Measurements from ENCODE around the gene CBFA2T2.

The CBFA2T2 gene

DNA sequence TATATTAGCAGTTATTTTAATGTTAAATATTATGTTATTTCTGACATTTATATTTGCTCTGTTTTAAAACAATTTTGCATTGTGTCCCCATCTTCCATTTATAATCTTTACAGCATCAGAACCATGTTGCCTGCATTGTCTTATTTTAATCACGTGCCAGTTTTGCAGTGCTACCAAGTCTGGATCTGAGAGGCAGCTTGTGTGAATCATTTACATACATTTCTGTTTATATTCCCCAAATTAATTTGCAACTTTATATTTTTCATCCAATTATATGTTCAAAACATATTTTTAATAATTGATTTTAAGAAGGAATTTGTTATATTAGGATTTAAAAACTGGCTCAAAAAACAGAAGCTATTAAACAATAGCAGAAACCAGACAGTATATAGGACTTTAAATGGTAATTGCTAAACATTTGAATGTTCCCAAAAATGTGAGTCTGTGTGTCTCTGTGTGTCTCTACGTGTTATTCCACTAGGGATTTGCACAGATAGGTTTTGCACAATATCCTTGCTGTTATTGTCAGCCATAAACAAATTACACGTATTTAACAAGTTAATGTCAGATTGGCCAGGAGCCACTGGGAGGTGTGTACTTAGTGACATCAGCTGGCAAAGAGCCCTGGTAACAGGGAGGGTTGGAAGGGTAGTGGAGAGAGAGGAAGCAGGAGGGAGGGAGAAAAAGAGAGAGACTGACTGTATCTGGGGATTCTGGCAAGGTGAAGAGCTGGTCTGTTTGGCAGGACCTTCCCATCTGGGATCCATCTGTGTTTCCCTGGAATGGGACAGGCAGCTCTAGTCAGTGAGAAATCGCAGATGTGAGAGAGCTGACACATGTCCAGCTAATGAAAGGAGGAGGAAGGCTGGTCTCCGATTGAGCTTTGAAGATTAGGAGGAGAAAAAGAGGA, 72.1 kb downstream of the CBFA2T2 start:
- H3K36me3 ChIP-seq = peaks cover 12% of the 10 kb centered on the region
- H3K9me3 ChIP-seq (ENCODE audit: severe bottlenecking) = no peaks in the 10 kb centered on the region
- H3K27me3 ChIP-seq (ENCODE audit: insufficient read depth, low read depth, severe bottlenecking) = no peaks in the 10 kb centered on the region
- TF ChIP-seq, protein P1, sequence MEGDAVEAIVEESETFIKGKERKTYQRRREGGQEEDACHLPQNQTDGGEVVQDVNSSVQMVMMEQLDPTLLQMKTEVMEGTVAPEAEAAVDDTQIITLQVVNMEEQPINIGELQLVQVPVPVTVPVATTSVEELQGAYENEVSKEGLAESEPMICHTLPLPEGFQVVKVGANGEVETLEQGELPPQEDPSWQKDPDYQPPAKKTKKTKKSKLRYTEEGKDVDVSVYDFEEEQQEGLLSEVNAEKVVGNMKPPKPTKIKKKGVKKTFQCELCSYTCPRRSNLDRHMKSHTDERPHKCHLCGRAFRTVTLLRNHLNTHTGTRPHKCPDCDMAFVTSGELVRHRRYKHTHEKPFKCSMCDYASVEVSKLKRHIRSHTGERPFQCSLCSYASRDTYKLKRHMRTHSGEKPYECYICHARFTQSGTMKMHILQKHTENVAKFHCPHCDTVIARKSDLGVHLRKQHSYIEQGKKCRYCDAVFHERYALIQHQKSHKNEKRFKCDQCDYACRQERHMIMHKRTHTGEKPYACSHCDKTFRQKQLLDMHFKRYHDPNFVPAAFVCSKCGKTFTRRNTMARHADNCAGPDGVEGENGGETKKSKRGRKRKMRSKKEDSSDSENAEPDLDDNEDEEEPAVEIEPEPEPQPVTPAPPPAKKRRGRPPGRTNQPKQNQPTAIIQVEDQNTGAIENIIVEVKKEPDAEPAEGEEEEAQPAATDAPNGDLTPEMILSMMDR (IDR thresholded peaks at IDR 0.05; ENCODE audit: low read depth, low read length) = no peak
- no peak overlapping the region for H3K4me3 ChIP-seq (ENCODE audit: low read depth, low read length)
- DNase-seq = peak; percentile 58
- peak overlapping the region; percentile 3 for H3K27ac ChIP-seq

DNA sequence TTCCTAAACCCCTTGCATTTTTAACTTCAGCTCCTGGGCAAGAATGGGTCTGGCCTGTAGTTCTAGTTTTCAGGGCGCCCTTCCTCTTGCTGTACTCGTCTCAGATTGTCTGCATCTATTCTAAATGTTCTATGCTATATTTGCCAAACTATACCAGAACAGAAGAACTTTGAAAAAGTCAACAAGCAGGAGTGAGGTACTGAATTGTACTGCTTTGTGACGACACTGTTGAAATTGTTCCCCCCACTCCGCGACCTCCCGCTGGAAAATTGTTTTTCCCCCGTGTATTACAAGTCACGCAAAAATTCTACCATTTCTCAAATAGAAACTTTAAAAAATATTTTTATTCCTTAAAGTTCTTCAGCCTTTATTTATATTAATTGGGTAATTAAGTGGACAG, 73.9 kb downstream of the CBFA2T2 start:
- peaks cover 3% of the 10 kb centered on the region for H3K36me3 ChIP-seq
- TF ChIP-seq, protein P1 (IDR thresholded peaks at IDR 0.05; ENCODE audit: low read depth, low read length) = no peak
- no peak for DNase-seq
- no peaks in the 10 kb centered on the region for H3K9me3 ChIP-seq (ENCODE audit: severe bottlenecking)
- H3K4me3 ChIP-seq (ENCODE audit: low read depth, low read length) = no peak overlapping the region
- H3K27me3 ChIP-seq (ENCODE audit: insufficient read depth, low read depth, severe bottlenecking) = no peaks in the 10 kb centered on the region
- H3K27ac ChIP-seq = no peak overlapping the region

DNA sequence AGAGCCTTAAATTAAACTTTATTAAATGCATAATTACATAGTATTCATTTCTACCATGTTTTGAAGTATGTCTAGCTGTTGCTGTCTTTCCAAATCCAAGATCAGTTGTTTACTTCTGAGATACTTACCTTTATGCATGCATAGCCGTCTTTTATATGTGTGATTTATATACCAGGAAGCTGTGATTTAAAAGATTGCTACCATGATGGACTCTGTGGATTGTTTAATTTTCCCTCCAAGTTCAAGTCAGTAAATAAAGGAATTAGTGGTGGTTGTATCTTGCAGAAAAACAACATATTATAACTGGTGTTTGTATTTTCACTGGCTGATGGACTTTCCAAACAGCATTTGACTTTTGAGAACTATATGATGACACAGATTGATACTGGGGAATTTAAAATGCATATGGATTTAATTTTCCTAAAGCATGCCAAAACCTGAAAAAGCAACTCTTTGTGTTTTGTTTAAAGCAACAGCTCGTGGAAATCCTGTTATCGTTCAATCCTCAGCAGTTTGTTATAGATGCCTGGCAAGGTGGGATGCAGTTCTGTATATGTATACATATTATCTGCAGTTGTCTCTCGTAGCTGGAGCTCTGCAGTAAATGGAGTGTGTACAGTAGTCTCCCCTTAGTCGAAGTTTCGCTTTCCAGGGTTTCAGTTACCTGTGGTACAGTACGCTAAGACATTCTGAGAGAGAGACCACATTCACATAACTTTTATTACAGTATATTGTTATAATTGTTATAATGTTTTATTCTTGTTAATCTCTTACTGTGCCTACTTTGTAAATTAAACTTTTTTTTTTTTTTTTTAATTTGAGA, 77.1 kb downstream of the CBFA2T2 start:
- Histone ChIP-seq H3K27me3 (ENCODE audit: insufficient read depth, low read depth, severe bottlenecking) (no peaks in the 10 kb centered on the region), H3K36me3 (0 out of 2 replicates have a peak, but pooled peaks cover 3% of the 10 kb centered on the region), H3K4me3 (ENCODE audit: low read depth, low read length) (no peak overlapping the region), H3K27ac (no peak overlapping the region; the same call in 1 of the 2 replicates), H3K9me3 (ENCODE audit: severe bottlenecking) (no peaks in the 10 kb centered on the region)
- TF ChIP-seq, protein P1 (IDR thresholded peaks at IDR 0.05; ENCODE audit: low read depth, low read length) = no peak
- DNase-seq = no peak

DNA sequence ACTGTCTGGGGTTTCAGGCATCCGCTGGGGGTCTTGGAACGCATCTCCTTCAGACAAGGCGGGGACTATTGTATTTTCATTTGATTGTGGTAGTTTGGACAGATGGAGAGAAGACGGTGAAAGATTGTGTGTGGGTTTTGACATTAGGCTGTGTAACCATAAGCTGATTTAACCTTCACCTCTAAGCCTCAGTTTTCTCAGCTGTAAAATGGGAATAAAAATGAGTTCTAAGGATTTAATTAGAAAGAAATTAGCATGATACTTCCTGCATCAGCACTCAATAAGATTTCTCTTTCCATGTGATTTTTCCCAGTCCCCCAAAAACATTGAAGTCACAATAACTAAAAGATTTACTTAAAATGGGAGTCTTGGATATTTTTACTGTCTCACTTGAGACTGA, 78.1 kb downstream of the CBFA2T2 start:
- Histone ChIP-seq H3K36me3 (0 out of 2 replicates have a peak, but pooled peaks cover 4% of the 10 kb centered on the region), H3K9me3 (ENCODE audit: severe bottlenecking) (peaks cover 6% of the 10 kb centered on the region), H3K27me3 (ENCODE audit: insufficient read depth, low read depth, severe bottlenecking) (no peaks in the 10 kb centered on the region), H3K27ac (peak overlapping the region; percentile 90), H3K4me3 (ENCODE audit: low read depth, low read length) (no peak overlapping the region)
- TF ChIP-seq, protein P1 (IDR thresholded peaks at IDR 0.05; ENCODE audit: low read depth, low read length) = no peak
- no peak for DNase-seq

DNA sequence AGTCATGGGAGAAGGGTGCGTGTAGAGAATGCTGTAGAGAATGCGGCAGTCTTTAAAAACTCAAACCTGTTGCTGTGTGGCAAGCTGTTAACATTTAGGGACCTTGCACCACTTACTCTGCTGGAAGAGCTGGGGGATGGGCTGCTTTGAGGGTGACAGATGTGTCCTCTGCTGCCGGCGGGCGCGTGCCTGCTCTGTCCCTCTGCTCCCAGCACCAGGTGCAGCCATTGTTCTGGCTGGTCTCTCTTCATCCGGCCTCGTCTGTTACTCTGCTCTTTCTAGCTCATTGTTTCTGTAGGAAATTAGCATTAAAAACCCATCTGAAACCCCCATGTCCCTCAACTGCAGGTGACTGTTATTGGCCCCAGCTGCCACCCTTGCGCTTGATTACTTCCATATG, 78.5 kb downstream of the CBFA2T2 start:
- Histone ChIP-seq H3K27me3 (ENCODE audit: insufficient read depth, low read depth, severe bottlenecking) (no peaks in the 10 kb centered on the region), H3K27ac (peak overlapping the region; percentile 90), H3K4me3 (ENCODE audit: low read depth, low read length) (no peak overlapping the region), H3K9me3 (ENCODE audit: severe bottlenecking) (peaks cover 8% of the 10 kb centered on the region), H3K36me3 (0 out of 2 replicates have a peak, but pooled peaks cover 4% of the 10 kb centered on the region)
- TF ChIP-seq, protein P1 (IDR thresholded peaks at IDR 0.05; ENCODE audit: low read depth, low read length) = no peak
- DNase-seq = peak; percentile 90
